Mesothelial cell of epicardium (in vitro differentiated cells): Measurements from ENCODE around the gene CLIP3. TPM values are rescaled to one million over a fixed set of nuclear protein-coding genes. Genes with fewer than 3 reads are reported as not detected.

ENCODE experiments used
- DNase-seq, 2 experiments: peaks; one replicate each; pipeline ENCODE4 v3.0.0; 2021; ENCODE audit warnings: low spot score in 2 of 2; ENCODE audit not compliant: unreplicated experiment in 2 of 2
- H3K27ac Mint-ChIP-seq: 2 replicates; pipeline ENCODE4 v1.8.0; 2021; ENCODE audit warnings: mixed read lengths
- H3K27me3 Mint-ChIP-seq: 2 replicates; pipeline ENCODE4 v1.8.0; 2021; ENCODE audit warnings: low read depth, mixed read lengths
- H3K36me3 Mint-ChIP-seq: 2 replicates; pipeline ENCODE4 v1.8.0; 2021; ENCODE audit warnings: mixed read lengths
- H3K4me1 Mint-ChIP-seq: 2 replicates; pipeline ENCODE4 v1.8.0; 2021; ENCODE audit warnings: mixed read lengths
- H3K4me3 Mint-ChIP-seq: 2 replicates; pipeline ENCODE4 v1.8.0; 2021; ENCODE audit warnings: mild to moderate bottlenecking, moderate library complexity, mixed read lengths
- H3K9me3 Mint-ChIP-seq: 2 replicates; pipeline ENCODE4 v1.8.0; 2021; ENCODE audit warnings: mixed read lengths
- CTCF ChIP-seq: fragments of 200-600 bp; sonication (generic); IDR thresholded peaks from one replicate; pipeline ENCODE4 v1.5.0; 2021; ENCODE audit warnings: antibody characterized with exemption; ENCODE audit not compliant: unreplicated experiment
- total RNA-seq: library from RNA; stranded (reverse); gene quantifications from 3 replicates; pipeline ENCODE4 v1.2.1, GENCODE V29; 2021

The CLIP3 gene
- total RNA-seq, 1 donor from 2014 or later, result 59.0 TPM

- H3K4me3 Mint-ChIP-seq, result no peak overlapping the region
- no peak for DNase-seq
- TF ChIP-seq CTCF, result no peak
- no peak overlapping the region for H3K27ac Mint-ChIP-seq
- no peaks in the 10 kb centered on the region for H3K27me3 Mint-ChIP-seq
- peaks cover 36% of the 10 kb centered on the region for H3K36me3 Mint-ChIP-seq
- H3K4me1 Mint-ChIP-seq, result peaks cover 5% of the 10 kb centered on the region
- H3K9me3 Mint-ChIP-seq, result no peaks in the 10 kb centered on the region
These were observed 13.5 kb downstream of the CLIP3 start for GRCh38 chr19:36019061-36019670.

DNA sequence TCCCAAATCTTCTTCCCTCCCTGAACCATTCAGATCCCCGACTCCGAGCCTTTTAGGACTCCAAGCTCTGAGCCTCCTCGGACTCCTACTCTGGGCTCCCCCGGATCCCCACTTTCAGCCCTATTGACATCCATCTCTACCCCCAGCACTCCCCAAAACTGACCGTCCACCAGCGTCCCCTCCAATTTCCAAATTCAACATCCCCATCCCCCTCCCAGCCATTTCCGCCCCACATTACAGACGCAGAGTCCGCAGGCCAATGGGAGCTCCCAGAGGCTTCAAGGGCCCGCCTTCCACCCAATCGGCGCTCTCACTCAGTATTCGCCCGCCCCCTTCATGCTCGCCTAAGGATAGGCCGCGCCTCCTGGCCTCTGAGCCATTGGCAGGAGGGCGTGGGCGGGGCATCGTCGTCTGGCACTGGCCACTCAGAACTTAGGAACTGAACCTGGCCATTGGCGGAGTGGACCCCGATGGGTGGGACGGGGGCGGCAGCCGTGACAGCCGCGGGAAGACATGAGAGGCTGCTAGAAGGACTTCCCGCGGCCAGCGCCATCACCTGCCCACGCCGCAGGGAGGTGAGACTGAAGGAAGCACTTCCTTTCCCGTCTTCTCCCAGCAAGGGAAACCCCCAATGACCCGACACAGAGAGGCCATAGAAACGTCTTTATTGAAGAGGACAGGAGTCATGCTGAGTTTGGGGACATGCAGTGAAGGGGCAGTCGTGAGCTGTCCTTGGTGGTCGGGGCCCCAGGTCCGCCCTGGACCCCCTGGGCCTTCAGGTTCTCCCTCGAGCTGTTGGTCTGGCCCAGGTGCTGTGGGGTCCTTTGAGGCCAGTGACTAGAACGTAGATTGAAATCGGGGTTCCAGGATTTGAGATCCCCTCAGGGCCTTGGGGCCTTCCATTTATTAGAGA is 18.4 kb downstream of the CLIP3 start, which contains the start of gene ALKBH6:
Gene ALKBH6, minus strand, starts transcription at position 202 of the 913 bp plus-strand sequence. CDS start 816 bp downstream, outside the sequence.
- TF ChIP-seq CTCF, result no peak
- Mint-ChIP-seq H3K4me3 (peak within 1 kb of the TSS; percentile 99), H3K9me3 (no peaks in the 10 kb centered on the region), H3K36me3 (peaks cover 17% of the 10 kb centered on the region), H3K27ac (peak within 1 kb of the TSS; percentile 95), H3K4me1 (peaks cover 22% of the 10 kb centered on the region), H3K27me3 (no peaks in the 10 kb centered on the region)
- DNase-seq, result peak; percentile 98

- Mint-ChIP-seq H3K4me1 (peaks cover 26% of the 10 kb centered on the region), H3K36me3 (peaks cover 14% of the 10 kb centered on the region), H3K9me3 (no peaks in the 10 kb centered on the region), H3K4me3 (peak overlapping the region; percentile 99), H3K27ac (peak overlapping the region; percentile 71), H3K27me3 (peaks cover 2% of the 10 kb centered on the region)
- no peak for DNase-seq
- TF ChIP-seq CTCF, result no peak
These were observed 19.2 kb downstream of the CLIP3 start for GRCh38 chr19:36013280-36014011.

DNA sequence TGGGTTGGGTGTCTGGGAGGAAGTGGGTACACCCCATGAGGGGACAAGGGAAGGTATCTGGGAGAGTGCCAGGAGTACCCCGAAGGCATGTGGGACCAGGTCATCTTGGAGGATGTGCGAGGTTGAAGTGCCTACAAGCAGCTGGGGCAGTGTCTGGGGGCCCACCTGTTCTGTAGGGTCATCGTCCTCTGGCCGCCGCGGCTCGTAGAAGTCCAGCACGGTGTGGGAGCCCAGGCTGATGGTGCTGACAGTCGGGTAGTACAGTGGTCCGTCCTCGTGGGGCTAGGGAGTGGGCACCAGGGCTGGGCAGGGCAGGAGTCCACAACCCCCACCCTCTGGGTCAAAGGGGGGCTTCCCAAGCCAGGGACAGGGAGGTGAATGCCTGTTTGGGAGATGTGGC is 22.3 kb downstream of the CLIP3 start:
- Mint-ChIP-seq H3K27me3 (peaks cover 2% of the 10 kb centered on the region), H3K27ac (no peak overlapping the region), H3K4me3 (peak overlapping the region; percentile 68), H3K4me1 (peaks cover 33% of the 10 kb centered on the region), H3K36me3 (peaks cover 4% of the 10 kb centered on the region), H3K9me3 (no peaks in the 10 kb centered on the region)
- no peak for TF ChIP-seq CTCF
- DNase-seq, result no peak

- H3K36me3 Mint-ChIP-seq, result peaks cover 7% of the 10 kb centered on the region
- H3K4me3 Mint-ChIP-seq, result peak overlapping the region; percentile 68
- H3K27ac Mint-ChIP-seq, result peak overlapping the region; percentile 56
- no peak for DNase-seq
- H3K27me3 Mint-ChIP-seq, result peaks cover 2% of the 10 kb centered on the region
- H3K4me1 Mint-ChIP-seq, result peaks cover 33% of the 10 kb centered on the region
- no peaks in the 10 kb centered on the region for H3K9me3 Mint-ChIP-seq
- TF ChIP-seq CTCF, result no peak
These were observed 22.9 kb downstream of the CLIP3 start for GRCh38 chr19:36009633-36010379.
